CD4-positive, alpha-beta T cell treated with Interleukin-1 beta for 1 hour (primary cell): ENCODE data around the gene MYOC.
"Not testable (repeated sequence)": the region's sequence is repeated elsewhere in the genome, so short reads cannot be mapped to it uniquely, and the experiment has no call there.

Experiments
- DNase-seq, 2 donors: peaks; one replicate each; pipeline ENCODE4 v3.0.0-alpha.2; 2020 to 2022

The MYOC gene

DNA sequence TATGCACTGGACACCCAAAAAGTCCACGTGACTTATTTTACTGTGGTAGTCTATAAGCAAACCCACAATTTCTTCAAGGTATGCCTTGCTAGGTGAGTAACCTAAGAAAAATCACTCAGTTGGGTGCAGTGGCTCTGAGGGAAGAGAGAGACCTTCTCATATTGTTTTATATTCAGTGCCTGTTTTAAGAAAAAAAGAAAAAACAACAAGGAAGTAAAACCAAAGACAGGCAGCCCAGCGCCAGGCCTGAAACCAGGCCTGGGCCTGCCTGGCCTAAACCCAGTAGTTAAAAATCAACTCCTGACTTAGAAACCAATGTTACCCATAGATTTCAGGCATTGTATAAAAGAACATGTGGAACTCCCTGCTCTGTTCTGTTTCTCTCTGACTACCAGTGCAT, 52.2 kb downstream of the MYOC start:
- DNase-seq, result not testable (repeated sequence)

DNA sequence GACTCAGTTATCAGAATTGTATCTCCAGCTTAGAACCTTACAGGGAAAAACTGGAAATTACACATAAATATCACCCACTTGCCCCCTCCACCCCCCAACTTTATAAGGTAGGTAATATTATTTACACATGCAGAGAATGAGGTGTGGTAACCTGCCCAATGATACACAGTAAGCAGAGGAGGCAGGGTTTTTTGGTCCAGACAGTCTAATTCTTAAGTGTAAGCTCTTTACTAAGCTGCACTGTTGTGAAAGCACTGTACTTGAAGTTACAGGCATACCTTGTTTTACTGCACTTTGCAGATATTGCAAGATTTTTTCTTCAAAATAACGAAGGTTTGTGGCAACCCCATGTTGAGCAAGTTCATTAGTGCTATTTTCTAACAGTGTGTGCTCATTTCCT, 55.3 kb downstream of the MYOC start:
- DNase-seq, result no peak

DNA sequence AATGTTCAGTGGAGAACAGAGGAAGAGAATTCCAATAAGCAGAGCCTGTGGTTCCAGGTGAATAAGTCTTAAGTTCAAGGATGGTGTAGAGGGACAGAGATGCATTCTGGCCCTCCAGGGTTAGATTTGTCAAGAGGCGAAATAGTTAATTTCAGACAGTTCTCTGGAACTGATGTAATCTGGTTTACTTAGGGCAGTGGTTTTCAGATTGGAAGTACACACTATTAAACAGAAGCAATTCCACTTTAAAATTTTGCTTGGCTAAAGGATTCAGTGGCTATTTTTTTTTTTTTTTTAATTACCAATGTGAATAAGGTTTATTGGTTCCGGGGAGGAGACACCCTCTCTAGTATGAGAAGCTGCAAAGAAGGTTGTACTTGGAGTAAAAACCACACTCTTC, 55.8 kb downstream of the MYOC start:
- no peak for DNase-seq

DNA sequence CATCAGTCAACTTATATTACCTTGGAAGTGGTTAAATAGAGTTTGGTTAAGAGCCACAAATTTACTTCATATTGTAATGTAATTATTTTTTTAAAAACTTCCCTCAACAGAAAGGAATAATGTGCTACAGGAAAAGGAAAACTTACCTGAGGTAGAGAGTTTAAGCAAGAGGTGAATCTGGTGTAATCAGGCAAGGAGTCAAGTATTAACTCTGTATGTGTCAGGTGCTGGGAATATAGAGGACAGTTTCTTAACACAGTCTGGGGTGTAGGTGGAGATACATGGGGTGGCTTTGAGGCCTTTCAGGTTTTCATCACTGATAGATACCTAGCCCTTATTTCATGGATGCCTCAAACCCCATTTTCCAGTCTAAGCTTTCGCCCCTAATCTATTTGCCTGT, 56.4 kb downstream of the MYOC start:
- no peak for DNase-seq

DNA sequence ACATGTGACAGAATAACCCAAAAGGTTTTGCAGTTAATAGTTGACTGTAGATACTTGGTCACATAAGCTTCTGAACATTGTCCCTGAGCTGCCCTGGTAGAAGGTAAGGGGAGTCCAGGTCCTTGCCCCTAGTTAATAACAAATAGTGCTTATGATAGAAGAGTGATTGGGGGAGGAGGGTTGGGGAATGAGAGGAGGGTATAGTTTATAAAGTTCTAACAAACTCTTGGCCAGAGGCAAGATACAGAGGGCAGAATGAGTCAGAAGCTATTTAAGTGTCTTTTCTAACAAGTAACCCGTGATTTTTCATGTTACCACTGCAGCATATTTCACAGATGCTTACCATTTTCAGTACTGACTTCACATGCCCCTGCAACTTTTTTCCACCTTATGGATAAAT, 57.2 kb downstream of the MYOC start:
- no peak for DNase-seq

DNA sequence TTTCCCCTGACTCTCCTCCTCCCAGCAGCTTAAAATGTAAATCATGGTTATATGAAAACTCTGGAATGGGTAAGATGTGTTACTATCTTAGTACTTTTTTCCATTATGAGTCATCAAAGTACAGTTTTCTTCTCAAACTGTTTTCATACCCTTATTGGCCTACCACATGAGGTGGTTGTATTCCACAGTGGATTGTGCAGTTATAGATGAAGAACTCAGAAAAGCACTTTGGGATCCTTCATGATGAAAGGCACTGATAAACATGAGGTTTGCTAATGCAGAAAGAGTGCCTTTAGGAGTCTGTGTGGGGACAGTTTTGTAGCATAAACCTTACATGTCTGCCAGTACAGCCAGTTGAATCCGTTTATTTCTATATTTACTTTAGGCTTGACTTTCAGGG, 62.5 kb downstream of the MYOC start:
- no peak for DNase-seq

DNA sequence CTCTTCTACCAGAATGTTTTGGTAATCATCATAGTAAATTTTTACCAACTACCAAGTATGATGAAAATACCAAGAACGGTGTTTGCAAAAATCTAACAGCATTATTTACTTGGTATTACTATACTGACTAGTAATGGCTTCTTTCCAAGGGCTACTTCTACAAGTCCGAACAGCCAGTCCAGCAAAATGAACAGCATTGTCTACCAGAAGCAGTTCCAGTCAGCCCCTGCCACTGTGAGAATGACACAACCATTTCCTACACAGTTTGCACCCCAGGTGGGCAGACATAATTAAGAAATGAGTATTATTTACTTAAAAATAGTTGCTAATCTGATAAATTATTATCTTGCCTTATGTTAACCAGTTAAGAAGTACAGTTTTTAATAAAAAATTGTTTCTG, 64.3 kb downstream of the MYOC start:
- DNase-seq, result no peak

DNA sequence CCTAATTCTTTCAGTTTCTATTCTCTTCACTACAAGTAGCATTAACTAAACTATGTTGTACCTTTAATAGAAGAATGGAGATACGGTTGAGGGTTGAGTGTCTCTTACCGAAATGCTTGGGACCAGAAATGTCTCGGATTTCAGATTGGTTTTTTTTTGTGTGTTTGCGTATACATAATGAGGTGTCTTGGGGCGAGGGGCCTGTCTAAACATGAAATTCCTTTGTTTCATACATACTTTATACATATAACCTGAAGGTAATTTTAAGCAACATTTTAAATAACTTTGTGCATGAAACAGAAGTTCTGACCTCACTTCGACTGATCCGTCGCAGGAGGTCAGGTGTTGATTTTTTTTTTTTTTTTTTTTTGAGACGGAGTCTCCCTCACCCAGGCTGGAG, 66.8 kb downstream of the MYOC start:
- no peak for DNase-seq
